HL-60/S4 treated with phorbol 12-myristate 13-acetate at 8.2 ng/mL for 4 days and 3 days (cell line): Measurements from ENCODE around the gene ADAMTS14.
"Not testable (repeated sequence)": the region's sequence is repeated elsewhere in the genome, so short reads cannot be mapped to it uniquely, and the experiment has no call there.

Experiments used
- in situ Hi-C: fragments of 300-500 bp; cut with MboI; formaldehyde crosslinking; loops from 2 replicates; pipeline ENCODE4 v1.15.0; 2022; ENCODE audit warnings: low sequenced_read_pairs

Gene ADAMTS14

GRCh38 chr10:70672165-70673042, at the start of gene ADAMTS14:
Gene ADAMTS14 (plus strand): TSS chr10:70672506. CDS start chr10:70672803, 297 bp downstream.
- in situ Hi-C loops: no loop called here

- in situ Hi-C loops: no loop called here
Measured at GRCh38 chr10:70622541-70622940, 49.8 kb upstream of the ADAMTS14 start.

- in situ Hi-C loops: no loop called here
Measured at GRCh38 chr10:70622981-70623844, 49.1 kb upstream of the ADAMTS14 start.

GRCh38 chr10:70626056-70626455, 46.2 kb upstream of the ADAMTS14 start:
- in situ Hi-C loops: no loop called here

GRCh38 chr10:70629338-70629737, 43.0 kb upstream of the ADAMTS14 start:
- in situ Hi-C loops: no loop called here

- in situ Hi-C loops: not testable (repeated sequence)
Measured at GRCh38 chr10:70631735-70632134, 40.6 kb upstream of the ADAMTS14 start.

GRCh38 chr10:70634011-70634410, 38.3 kb upstream of the ADAMTS14 start:
- in situ Hi-C loops: no loop called here

GRCh38 chr10:70634515-70634914, 37.8 kb upstream of the ADAMTS14 start:
- in situ Hi-C loops: not testable (repeated sequence)

GRCh38 chr10:70639640-70640383, 32.5 kb upstream of the ADAMTS14 start:
- in situ Hi-C loops: not testable (repeated sequence)

GRCh38 chr10:70643272-70643671, 29.0 kb upstream of the ADAMTS14 start:
- in situ Hi-C loops: not testable (repeated sequence)

- in situ Hi-C loops: not testable (repeated sequence)
Measured at GRCh38 chr10:70644959-70645358, 27.3 kb upstream of the ADAMTS14 start.

- in situ Hi-C loops: no loop called here
Measured at GRCh38 chr10:70647086-70647485, 25.2 kb upstream of the ADAMTS14 start.

GRCh38 chr10:70648427-70648826, 23.9 kb upstream of the ADAMTS14 start:
- in situ Hi-C loops: no loop called here

- in situ Hi-C loops: no loop called here
Measured at GRCh38 chr10:70649526-70649925, 22.8 kb upstream of the ADAMTS14 start.

GRCh38 chr10:70650104-70650503, 22.2 kb upstream of the ADAMTS14 start:
- in situ Hi-C loops: no loop called here

- in situ Hi-C loops: no loop called here
Measured at GRCh38 chr10:70650718-70651117, 21.6 kb upstream of the ADAMTS14 start.

- in situ Hi-C loops: no loop called here
Measured at GRCh38 chr10:70651661-70652060, 20.6 kb upstream of the ADAMTS14 start.

GRCh38 chr10:70652761-70653657, 19.3 kb upstream of the ADAMTS14 start:
- in situ Hi-C loops: no loop called here

GRCh38 chr10:70655316-70655715, 17.0 kb upstream of the ADAMTS14 start:
- in situ Hi-C loops: no loop called here

GRCh38 chr10:70656489-70656888, 15.8 kb upstream of the ADAMTS14 start:
- in situ Hi-C loops: no loop called here
